Neural progenitor cell (in vitro differentiated cells): ENCODE results near the gene ATP4A.

Experiments used
- EZH2 ChIP-seq: fragments of 200-600 bp; sonication (generic); IDR thresholded peaks from 2 replicates; pipeline ENCODE4 v1.6.1; 2017; ENCODE audit warnings: antibody characterized with exemption, mild to moderate bottlenecking, moderate library complexity
- TF ChIP-seq, protein P1 (sequence below): fragments of 200-600 bp; sonication (generic); IDR thresholded peaks from 2 replicates; pipeline ENCODE4 v1.5.1; 2017; ENCODE audit warnings: antibody characterized with exemption, mild to moderate bottlenecking

DNA sequence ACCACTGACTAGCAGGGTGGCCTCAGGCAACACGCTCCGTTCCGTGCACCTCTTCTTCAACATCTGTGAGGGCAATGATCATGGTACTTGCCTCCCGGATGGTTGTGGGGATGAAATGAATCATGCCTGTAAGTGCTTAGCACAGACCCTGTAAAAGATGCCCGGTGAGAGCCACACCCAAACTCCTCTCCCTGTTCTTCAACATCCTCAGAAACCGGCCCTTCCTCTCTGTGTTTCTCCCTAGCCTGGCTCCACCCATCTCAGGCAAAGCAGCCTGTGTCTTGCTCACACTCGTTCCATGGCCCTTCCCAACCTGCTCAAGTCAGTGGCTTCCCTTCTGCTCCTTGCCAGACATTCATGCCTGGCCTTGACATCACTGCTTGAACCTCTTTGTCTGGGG, 44.2 kb downstream of the ATP4A start:
- TF ChIP-seq, protein P1, sequence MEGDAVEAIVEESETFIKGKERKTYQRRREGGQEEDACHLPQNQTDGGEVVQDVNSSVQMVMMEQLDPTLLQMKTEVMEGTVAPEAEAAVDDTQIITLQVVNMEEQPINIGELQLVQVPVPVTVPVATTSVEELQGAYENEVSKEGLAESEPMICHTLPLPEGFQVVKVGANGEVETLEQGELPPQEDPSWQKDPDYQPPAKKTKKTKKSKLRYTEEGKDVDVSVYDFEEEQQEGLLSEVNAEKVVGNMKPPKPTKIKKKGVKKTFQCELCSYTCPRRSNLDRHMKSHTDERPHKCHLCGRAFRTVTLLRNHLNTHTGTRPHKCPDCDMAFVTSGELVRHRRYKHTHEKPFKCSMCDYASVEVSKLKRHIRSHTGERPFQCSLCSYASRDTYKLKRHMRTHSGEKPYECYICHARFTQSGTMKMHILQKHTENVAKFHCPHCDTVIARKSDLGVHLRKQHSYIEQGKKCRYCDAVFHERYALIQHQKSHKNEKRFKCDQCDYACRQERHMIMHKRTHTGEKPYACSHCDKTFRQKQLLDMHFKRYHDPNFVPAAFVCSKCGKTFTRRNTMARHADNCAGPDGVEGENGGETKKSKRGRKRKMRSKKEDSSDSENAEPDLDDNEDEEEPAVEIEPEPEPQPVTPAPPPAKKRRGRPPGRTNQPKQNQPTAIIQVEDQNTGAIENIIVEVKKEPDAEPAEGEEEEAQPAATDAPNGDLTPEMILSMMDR: no peak
- TF ChIP-seq EZH2: no peak
